ENCODE results near the gene F10. TPM values are rescaled to one million over a fixed set of nuclear protein-coding genes. Genes with fewer than 3 reads are reported as not detected.
A peak's percentile ranks its signal among the peaks of the same experiment; 100 is the strongest.

The F10 gene
- total and polyA plus RNA-seq, 2 of the 13 experiments (the other 11 are each of a cell fraction or from before 2014, with no cell fraction given), result 58.4 to 237 TPM

DNA sequence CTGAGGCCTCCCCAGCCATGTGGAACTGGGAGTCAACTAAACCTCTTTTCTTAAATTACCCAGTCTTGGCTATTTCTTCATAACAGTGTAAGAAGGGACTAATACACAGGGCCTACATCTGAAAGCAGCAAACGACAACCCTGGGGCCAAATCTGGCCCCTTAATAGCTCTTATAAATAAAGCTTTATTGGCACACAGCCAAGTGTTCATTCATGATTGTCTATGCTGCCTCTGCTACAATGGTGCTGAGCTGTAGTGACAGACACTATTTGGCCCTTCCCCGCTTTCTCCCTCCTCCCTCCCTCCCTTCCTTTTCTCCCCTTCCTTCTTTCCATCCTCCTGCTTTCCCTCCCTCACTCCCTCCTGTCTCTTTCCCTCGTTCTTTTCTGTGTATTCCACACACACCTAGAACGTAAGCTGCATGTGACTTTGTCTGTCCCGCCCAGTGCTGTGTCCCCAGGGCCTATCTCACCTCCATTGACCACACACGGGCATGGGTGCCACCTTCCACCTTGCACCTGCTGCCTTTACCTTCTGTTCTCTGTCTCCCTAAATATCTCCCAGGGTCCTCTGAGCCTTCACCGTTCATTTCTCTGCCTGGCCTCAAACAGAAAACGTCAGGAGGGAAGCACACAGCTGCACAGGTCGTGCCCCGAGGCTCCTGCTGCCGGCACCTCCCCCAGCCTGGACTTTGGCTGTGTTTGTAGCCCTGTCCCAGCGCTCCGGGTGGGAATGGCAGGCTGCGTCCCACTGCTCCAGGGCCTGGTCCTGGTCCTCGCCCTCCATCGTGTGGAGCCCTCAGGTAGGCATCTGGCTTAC lies 35.5 kb downstream of the F10 start, which contains the start of gene PROZ (continued):
- TF ChIP-seq, protein P1, sequence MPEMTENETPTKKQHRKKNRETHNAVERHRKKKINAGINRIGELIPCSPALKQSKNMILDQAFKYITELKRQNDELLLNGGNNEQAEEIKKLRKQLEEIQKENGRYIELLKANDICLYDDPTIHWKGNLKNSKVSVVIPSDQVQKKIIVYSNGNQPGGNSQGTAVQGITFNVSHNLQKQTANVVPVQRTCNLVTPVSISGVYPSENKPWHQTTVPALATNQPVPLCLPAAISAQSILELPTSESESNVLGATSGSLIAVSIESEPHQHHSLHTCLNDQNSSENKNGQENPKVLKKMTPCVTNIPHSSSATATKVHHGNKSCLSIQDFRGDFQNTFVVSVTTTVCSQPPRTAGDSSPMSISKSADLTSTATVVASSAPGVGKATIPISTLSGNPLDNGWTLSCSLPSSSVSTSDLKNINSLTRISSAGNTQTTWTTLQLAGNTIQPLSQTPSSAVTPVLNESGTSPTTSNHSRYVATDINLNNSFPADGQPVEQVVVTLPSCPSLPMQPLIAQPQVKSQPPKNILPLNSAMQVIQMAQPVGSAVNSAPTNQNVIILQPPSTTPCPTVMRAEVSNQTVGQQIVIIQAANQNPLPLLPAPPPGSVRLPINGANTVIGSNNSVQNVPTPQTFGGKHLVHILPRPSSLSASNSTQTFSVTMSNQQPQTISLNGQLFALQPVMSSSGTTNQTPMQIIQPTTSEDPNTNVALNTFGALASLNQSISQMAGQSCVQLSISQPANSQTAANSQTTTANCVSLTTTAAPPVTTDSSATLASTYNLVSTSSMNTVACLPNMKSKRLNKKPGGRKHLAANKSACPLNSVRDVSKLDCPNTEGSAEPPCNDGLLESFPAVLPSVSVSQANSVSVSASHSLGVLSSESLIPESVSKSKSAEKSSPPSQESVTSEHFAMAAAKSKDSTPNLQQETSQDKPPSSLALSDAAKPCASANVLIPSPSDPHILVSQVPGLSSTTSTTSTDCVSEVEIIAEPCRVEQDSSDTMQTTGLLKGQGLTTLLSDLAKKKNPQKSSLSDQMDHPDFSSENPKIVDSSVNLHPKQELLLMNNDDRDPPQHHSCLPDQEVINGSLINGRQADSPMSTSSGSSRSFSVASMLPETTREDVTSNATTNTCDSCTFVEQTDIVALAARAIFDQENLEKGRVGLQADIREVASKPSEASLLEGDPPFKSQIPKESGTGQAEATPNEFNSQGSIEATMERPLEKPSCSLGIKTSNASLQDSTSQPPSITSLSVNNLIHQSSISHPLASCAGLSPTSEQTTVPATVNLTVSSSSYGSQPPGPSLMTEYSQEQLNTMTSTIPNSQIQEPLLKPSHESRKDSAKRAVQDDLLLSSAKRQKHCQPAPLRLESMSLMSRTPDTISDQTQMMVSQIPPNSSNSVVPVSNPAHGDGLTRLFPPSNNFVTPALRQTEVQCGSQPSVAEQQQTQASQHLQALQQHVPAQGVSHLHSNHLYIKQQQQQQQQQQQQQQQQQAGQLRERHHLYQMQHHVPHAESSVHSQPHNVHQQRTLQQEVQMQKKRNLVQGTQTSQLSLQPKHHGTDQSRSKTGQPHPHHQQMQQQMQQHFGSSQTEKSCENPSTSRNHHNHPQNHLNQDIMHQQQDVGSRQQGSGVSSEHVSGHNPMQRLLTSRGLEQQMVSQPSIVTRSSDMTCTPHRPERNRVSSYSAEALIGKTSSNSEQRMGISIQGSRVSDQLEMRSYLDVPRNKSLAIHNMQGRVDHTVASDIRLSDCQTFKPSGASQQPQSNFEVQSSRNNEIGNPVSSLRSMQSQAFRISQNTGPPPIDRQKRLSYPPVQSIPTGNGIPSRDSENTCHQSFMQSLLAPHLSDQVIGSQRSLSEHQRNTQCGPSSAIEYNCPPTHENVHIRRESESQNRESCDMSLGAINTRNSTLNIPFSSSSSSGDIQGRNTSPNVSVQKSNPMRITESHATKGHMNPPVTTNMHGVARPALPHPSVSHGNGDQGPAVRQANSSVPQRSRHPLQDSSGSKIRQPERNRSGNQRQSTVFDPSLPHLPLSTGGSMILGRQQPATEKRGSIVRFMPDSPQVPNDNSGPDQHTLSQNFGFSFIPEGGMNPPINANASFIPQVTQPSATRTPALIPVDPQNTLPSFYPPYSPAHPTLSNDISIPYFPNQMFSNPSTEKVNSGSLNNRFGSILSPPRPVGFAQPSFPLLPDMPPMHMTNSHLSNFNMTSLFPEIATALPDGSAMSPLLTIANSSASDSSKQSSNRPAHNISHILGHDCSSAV (CRISPR knock-in tag; IDR thresholded peaks at IDR 0.05; ENCODE audit: borderline replicate concordance), result no peak
- TF ChIP-seq SP1 (IDR thresholded peaks at IDR 0.05), result no peak
- TF ChIP-seq SP1 (CRISPR knock-in tag; IDR thresholded peaks at IDR 0.05), result no peak
- TF ChIP-seq ZNF292 (CRISPR knock-in tag; IDR thresholded peaks at IDR 0.05; ENCODE audit: borderline replicate concordance, low read depth), result peak; percentile 93; the same call in 1 of the 2 replicates
- TF ChIP-seq FOXP1 (IDR thresholded peaks at IDR 0.05), result no peak
- TF ChIP-seq FOXP1 (CRISPR knock-in tag; IDR thresholded peaks at IDR 0.05), result peak; percentile 21; the same call in 1 of the 2 replicates
- TF ChIP-seq SP4 (CRISPR knock-in tag; IDR thresholded peaks at IDR 0.05), result peak; percentile 62; the same call in 1 of the 2 replicates
- TF ChIP-seq ZNF367 (CRISPR knock-in tag; IDR thresholded peaks at IDR 0.05; ENCODE audit: borderline replicate concordance), result no peak
- no peak for TF ChIP-seq ZNF660 (CRISPR knock-in tag; IDR thresholded peaks at IDR 0.05; ENCODE audit: borderline replicate concordance, low read depth)
- TF ChIP-seq ADNP (CRISPR knock-in tag; IDR thresholded peaks at IDR 0.05), result no peak
- TF ChIP-seq, protein P2, sequence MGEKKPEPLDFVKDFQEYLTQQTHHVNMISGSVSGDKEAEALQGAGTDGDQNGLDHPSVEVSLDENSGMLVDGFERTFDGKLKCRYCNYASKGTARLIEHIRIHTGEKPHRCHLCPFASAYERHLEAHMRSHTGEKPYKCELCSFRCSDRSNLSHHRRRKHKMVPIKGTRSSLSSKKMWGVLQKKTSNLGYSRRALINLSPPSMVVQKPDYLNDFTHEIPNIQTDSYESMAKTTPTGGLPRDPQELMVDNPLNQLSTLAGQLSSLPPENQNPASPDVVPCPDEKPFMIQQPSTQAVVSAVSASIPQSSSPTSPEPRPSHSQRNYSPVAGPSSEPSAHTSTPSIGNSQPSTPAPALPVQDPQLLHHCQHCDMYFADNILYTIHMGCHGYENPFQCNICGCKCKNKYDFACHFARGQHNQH (CRISPR knock-in tag; IDR thresholded peaks at IDR 0.05), result peak; percentile 55; the same call in 1 of the 2 replicates
- TF ChIP-seq ZNF572 (CRISPR knock-in tag; IDR thresholded peaks at IDR 0.05), result no peak
- peak; percentile 64; the same call in 1 of the 2 replicates for TF ChIP-seq ZSCAN9 (CRISPR knock-in tag; IDR thresholded peaks at IDR 0.05; ENCODE audit: borderline replicate concordance)
- TF ChIP-seq ZNF180 (CRISPR knock-in tag; IDR thresholded peaks at IDR 0.05; ENCODE audit: borderline replicate concordance, low read depth), result no peak
- TF ChIP-seq KDM5B (CRISPR knock-in tag; IDR thresholded peaks at IDR 0.05; ENCODE audit: borderline replicate concordance), result peak; percentile 56; the same call in 1 of the 2 replicates
- TF ChIP-seq HMG20B (CRISPR knock-in tag; conservative IDR thresholded peaks at IDR 0.05), result 0 out of 2 replicates have a peak, but pooled peaks have one; percentile 27
- 0 out of 2 replicates have a peak, but pooled peaks have one; percentile 38 for TF ChIP-seq ZNF317 (CRISPR knock-in tag; IDR thresholded peaks at IDR 0.05)
- peak; percentile 28; the same call in 1 of the 2 replicates for TF ChIP-seq ATF7-NPFF (CRISPR knock-in tag; IDR thresholded peaks at IDR 0.05; ENCODE audit: low read depth)
- no peak; the same call in 1 of the 2 replicates for TF ChIP-seq NFYC (CRISPR knock-in tag; IDR thresholded peaks at IDR 0.05)
- no peak for TF ChIP-seq SRSF4 (IDR thresholded peaks at IDR 0.05; ENCODE audit: low read depth, low read length, poor library complexity, severe bottlenecking)
- peak; percentile 53 for TF ChIP-seq ZMYM4 (CRISPR knock-in tag; IDR thresholded peaks at IDR 0.05)
- TF ChIP-seq ZSCAN25 (CRISPR knock-in tag; IDR thresholded peaks at IDR 0.05), result peak; percentile 44; the same call in 1 of the 2 replicates
